GM21723 (cell line): ENCODE data around the gene WHRN.

Experiments
- ATAC-seq: cut with Tn5 transposase; IDR thresholded peaks from one replicate; pipeline ENCODE4 v1.9.1; 2021; ENCODE audit warnings: mild to moderate bottlenecking, moderate library complexity; ENCODE audit not compliant: unreplicated experiment

Gene WHRN

DNA sequence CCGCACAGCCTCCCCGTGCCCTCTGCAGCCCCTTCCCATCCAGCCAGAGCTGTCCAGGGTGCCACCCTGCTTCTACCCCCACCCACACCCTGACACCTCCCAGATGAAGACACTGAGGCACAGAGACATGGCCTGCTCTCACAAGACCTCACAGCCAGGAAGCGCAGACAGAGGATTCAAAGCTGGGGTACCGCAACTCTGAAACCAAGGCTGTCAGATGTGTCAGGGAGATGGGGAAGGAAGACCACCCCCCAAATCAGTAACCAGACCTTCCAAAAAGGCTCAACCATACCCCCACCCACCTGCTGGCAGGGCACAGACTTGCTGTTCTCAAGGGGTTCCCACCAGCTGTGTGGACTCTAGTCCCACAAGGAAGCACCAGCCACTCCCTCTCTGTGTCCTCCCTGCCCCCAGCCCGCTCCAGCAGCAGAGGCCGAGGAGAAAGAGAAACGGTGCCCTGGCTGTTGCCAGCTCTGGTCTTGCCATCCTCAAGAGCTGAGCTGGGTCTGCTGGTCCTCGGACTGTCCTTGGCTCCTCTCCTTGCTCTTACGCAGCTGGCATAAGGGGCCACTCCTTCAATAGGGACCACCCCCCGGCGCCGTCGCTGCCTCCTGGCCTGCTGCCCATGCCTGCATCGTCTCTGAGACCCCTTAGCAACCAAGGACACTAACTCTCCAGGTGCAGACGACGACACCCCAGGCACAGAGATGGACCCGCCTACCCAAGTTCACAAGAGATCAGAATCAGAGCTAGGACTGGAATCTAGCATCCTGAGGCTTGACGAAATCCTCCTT is 118.2 kb downstream of the WHRN start:
- ATAC-seq = no peak

DNA sequence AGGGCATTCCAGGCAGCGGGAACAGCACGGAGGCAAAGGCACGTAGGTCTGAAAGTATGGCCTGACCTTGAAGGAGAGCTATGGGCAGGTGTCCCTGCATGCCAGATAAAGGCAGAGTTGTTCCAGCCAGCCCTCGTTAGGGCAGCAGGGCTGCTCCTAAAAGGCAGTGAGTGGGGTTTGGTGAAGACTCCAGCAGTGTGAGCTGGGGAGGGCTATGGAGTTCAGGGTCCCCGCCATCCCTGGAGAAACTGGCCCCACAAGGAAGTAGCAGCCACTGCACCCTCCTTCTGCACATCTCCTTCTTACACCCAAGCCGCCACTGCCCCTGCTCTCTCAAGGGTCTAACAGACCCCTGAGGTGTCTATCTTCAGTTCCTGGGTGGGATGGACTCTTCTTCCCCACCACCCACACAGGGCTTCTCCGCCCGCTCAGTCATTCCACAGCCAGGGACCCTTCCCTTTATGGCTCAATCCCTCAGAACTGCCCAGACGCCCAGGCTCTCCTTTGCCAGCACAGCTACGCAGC is 118.8 kb downstream of the WHRN start:
- ATAC-seq = no peak

DNA sequence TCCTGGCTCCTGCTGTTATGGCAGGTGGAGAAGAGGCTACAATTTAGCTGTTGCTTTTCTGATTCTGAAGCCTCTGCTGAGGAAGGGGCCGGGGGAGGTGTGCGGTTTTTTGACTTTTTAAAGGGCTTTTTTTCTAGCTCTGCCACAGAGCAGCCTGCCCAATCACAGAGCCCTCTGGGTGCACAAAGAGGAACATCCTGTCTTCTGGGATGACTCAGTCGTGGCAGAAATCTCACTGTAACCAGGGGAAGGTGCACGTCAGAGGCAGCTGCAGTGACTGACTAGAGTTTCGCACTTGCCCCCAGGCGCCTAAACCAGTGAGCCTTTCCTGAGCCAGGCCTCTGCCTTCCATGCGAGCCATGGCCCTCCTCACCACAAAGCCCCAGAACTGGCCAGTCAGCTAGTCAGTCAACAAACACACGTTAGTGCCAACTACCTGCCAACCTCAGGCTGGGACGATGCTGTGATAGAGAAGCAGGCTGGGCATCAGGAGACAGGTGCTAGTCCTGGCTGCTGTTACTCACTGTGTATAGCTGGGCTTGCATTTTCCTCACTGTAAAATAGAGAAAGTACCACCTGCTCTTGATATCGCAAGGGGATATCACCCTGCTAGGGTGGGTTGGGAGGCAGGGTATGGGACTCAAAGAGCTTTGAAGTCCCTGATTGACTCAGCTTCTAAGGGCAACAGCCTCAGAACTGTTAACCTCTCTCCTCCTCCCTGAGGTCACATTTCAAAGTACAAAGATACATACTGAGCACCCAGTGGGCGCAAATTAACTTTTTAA is 119.7 kb downstream of the WHRN start:
- ATAC-seq = peak; percentile 76

DNA sequence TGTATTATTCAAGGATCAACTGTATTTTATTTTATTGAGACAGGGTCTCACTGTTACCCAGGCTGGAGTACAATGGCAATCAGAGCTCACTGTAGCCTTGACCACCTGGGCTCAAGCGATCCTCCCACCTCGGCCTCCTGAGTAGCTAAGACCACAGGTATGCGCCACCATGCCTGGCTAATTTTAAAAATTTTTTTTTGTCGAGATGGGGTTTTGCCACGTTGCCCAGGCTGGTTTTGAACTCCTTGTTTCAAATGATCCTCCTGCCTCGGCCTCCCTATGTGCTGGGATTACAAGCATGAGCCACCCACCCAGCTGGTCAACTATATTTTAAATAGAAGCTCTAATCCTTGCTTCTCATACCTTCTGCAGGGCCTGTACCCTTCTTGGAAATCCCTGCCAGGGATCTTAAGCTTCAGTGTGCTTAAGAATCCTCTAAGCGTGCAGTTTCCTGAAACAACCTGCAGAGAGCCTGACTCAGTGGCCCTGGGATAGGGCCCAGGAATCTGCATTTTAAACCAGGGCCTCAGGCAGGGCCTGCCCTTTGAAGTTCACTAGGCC is 120.4 kb downstream of the WHRN start:
- no peak for ATAC-seq

DNA sequence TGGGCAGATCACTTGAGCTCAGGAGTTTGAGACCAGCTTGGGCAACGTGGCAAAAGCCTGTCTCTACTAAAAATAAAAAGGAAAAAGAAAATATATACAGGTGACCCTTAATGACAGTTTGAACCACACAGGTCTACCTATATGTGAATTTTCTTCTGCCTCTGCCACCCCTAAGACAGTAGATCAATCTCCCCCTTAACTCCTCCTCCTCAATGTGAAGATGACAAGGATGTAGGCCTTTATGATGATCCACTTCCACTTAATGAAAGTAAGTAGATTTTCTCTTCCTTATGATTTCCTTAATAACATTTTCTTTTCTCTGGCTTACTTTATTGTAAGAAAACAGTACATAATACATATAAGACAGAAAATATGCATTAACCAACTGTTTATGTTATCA is 120.9 kb downstream of the WHRN start:
- no peak for ATAC-seq

DNA sequence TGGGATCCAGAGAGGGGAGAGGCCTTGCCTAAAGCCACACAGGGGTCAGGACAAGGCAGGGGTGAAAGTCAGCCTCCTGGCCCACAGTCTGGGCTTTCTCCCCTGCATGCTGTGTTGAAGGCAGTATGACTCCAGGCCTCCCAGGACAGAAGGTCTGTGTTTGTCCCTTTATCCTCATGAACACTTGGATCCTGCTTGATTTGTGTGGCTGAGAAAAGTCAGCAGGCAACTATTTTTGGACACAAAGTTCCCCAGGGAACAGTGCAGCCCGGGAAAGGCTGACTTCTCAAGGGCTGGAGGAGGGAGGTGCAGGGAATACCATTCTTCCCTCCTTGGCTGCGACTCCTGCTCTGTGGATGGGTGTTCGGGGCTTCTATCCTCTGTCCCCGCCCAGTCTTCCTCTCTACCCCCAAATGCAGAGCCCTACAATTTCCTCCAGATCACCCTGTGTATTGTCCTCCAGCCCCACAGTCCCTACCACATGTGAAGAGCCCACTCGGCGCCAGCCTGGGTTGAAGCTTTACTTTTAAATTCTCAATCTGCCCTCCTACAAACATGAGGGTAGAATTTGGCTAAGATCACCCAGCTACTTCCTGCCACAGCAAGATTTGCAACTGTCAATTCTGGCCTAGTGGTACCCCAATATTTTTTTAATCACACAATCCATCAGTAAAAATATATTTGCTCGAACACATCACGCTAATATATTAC is 121.6 kb downstream of the WHRN start:
- no peak for ATAC-seq

DNA sequence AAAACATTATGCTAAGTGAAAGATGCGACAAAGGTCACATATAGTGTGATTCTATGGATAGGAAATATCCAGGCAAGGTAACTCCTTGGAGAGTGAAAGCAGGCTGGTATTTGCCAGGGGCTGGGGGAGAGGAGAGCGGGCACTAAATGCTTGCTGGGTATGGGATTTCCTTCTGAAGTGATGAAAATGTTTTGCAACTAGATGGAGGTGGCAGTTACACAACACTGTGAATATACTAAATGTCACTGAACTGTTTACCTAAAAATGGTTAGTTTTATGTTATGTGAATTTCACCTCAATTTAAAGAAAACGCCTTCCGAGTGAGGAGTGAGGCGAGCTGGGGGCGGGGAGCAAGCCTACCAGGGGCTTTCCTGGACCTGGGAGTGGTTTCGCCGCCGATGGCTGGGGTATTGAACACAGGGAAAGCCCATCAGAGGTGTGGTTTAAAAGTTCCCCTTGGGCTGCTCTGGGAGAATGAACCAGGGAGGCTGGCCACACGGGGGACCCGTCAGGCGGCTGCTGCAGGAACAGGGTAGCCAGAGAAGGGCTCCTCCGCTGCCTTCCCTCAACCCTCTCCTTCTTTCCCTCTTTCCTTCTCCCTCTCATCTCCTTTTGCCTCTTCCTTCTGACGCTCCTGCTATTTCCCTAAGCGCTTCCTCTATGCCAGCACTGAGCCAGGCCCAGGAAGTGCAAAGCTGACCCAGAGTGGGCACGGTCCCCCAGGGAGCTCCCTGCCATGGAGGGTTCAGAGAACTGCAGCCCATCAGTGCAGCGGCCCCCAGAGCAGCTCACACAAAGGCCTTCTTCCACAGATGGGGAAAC is 122.4 kb downstream of the WHRN start:
- no peak for ATAC-seq

DNA sequence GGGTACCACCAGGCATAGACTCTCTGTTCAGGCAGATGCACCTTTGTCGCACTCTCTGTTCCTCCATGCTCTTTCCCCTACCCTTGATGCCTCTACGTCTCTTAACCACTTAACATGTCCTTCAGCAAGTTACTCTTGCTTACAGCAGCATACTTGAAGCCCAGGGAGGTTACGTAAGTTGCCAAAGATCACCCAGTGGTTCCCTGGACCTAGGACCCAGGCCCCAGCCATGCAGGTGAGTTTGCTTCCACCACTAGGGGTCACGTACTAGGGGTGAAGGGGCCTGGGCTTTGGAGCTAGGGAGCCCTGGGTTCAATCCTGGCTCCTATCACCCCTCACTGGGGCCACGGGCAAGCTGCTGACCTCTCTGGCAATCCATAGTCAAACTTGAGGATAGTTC is 126.4 kb downstream of the WHRN start:
- ATAC-seq = no peak

DNA sequence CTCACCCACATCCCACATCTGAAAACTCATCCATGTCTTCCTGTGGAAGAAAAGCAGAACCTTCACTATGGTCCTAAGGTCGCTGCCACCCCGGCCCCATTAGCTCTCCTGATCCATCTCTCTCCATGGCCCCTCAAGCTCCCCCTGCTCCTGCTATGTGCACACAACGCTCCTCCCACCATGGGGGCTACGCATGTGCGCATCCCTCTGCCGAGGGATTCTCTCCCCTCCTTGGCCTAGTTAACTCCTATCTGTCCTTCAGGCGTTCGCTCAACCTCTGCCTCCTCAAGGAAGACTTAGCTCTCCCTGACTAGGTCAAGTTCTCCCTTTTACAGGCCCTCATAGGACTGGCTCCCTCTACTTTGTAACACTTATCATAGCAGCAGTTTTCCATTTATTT is 127.3 kb downstream of the WHRN start:
- no peak for ATAC-seq

DNA sequence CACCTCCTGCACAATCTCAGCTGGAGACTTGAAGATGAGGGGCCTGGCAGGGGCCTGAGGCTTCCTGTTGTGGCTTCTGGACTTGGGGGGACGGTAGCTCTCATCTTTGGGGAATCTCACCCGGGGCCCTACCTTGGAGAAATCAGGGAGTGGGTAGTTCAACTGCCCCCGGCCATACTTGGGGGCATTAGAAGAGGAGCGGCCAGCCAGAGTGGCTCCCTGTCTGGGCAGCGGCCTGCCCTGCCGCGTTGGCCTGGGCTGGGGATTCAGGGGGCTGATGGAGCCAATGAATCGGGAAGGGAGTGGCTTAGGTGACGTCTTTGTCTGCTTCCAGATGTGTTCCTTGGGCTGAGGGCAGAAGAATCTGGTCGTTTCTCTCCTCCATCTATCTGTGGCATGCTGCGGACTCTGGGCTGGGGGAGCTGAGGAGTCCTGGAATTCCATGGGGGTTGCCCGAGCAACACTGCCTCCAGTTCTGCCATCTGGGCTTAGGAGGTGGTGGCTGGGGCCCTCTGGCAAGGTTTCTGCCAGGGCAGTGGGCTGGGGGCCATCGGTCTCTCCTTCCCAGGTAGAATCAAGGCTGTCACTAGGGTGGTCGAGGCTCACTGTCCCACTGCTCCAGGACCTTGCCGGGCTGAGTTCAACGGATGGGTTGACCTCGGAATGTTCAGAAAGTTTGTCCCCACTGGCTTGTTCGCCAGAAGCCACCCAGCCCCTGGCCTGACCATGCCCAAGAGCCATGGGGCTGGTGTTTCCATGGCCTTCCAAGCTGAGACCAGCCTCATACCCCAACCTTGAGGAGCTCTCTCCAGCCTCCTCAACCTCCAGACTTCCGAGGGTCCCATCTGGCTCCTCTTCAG is 128.5 kb downstream of the WHRN start:
- ATAC-seq = no peak

DNA sequence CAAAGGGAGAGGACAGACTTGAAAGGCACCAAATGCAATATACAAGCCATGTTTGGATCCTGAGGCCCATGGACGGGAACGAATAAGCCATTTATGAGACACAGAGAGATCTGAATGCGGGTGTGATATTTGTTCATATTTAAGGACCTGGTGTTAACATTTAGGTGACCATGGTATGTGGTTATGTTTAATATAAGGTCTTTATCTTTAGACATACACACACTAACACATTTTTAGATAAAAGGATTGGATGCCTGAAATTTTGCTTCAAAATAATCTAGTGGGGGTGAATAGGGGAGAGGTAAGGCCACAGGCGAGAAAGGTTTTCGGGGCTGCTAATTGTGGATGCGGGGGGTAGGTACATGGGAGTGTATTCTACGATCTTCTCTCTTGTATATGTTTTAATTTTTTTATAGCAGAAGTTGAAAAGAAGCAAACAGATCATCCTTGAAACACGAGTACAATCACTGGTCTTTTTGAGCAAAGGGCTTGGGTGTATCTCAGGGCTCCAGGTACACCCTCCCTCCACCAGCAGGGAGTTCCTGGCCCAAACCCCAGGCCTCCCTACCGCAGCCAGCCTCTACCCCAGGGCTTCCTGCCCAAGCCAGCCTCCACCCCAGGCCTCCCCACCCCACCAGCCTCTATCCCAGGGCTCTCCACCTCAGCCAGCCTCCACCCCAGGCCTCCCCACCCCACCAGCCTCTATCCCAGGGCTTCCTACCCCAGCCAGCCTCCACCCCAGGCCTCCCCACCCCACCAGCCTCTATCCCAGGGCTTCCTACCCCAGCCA is 129.7 kb downstream of the WHRN start:
- ATAC-seq = no peak

DNA sequence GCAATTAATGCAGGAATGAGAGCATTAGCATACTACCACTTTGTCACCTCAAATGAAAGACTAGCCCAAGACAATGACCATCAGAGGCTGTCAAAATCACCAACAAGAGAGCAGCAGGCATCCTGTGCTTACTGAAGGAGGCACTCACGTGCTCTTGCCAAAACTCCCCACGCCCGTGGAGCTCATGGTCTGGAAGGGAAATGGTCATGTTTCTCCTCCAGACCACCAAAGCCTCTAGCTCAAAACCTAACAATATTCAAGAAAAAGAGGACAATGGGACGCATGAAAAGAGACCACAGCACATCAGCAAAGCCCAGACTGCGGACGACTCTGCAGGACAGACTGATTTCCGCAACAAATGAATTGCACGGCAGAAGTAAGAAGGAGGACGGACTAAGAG is 130.3 kb downstream of the WHRN start:
- ATAC-seq = no peak

DNA sequence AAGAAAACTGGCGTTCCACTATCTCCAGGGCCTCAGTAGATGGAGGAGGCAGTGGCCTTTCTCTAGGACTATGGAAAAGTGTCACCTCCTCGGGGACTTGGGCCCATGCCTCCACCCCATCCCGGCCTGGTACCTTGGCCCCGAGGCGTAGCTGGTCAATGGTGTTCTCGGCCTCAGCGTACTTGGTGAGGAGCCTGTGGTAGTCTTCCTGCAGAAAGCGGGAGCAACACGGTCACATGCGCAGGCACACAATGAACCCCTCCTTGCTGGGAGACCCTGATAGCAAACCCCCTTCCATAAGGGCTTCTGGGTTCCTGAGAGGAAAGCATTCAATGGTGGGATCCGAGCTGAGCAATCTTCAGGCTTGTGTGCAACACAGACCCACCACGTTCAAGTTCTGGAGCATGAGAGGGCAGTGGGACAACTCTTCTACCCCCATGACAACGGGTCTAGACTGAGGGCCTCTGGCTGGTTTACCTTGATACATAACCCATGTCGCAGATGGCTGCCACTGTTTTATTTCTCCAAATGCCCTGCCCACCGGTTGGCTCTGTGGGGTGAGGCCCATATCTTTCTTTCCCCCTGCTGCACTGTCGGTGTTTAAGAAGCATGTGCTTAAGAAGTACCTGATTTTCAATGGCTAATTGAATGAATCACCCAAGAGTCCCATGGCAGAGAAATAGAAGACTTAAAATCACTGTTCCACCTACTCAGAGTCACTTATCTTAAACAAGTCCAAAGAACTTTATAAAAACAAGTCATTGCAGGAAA is 131.1 kb downstream of the WHRN start:
- ATAC-seq = no peak

DNA sequence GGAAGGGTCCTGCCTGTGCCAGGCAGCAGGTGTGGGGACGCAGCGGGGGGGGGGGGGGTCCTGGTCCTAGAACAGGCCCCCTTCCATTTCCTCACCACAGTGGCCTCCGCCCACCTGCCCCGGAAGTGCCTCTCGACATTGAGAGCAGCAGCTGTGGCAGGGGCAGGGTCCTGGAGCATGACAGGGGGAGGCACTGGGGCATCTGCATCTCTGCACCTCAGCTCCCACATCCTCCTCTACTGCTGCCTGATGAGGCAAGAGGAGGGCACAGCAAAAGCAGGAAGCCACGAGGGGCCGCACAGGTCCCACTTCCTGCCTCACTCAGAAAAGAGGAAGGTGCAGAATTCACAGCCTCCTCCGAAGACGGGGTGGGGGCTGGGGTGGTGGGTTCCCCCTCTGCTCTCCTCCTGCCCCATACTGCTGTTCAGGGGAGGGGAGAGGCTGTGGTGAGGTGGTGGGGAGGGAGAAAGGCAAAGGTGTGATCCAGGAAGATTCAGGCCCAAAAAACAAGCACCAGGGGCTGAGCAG is 132.3 kb downstream of the WHRN start:
- ATAC-seq = peak; percentile 95

DNA sequence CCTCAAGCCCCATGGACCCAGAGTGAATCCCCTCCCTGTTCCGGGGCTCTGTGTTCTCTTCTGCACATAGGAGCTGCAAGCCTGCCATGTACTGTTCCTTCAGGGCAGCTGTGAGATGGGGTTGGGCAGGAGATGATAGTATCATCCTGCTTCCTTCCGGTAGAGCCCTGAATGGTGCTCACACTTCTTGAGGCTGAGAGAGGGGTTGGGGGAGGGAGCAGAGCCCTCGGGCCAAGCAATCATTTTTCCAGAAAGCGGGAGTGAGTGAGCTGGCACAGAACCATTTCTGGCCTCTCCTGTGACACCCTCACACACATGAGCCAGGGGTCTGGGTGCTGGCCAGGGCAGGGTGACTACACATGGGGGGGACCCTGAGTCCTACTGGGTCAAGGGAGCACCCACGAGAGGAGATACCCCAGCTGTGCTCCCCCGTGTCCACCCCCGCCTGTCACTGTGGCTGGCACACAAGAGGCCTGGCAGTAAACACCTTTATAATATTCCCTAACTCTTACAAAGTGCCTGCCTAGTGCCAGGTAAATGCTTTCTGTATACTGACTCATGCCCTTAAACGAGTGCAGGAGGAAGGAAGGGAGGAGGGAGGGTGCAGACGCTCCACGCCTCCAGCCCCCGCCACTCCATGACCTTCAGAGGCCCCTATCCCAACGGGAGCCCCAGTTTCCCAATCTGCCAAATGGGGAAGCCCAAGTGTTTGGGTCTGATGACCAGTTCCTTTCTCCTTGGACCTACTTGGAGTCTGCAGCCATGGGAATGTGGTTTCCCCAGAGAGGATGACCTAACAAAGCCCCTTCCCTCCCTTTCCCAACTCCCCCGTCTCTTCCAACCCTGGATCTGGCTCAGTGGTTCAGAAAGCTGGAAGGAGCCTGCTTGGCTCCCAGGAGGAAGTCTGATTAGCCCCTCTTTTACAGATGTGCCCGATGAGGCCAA is 133.0 kb downstream of the WHRN start:
- no peak for ATAC-seq

DNA sequence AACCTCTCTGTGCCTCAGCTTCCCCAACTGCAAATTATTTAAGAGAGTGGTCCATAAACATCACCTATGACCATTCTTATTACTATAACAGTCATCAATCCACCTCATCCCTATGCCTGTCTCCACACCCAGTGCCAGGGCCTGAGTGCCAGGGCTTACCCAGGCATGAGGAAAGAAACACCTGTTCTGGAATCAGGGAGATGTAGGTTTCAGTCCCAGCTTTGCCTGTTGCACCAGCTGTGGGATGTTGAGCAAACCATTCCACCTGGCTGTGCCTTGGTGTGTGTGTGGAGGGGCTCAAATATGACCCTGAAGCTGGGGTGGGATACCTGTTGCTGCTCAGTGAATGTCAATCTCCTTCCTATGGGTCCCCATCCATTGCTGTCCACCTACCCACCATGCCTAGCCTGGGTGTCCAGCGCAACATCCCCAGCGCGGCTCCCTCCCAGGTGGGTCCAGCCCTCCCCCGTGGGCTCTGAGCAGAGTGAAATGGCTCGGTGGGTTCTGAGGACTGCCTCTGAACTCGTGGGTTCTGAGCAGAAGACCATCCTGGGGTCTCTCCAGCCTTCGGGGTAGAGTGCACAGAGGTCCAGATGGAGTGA is 133.8 kb downstream of the WHRN start:
- ATAC-seq = no peak
